HepG2 (cell line): Measurements from ENCODE around the gene DPY30. TPM values are rescaled to one million over a fixed set of nuclear protein-coding genes. Genes with fewer than 3 reads are reported as not detected.
A peak's percentile ranks its signal among the peaks of the same experiment; 100 is the strongest.

Experiments
- ATF1 ChIP-seq: IDR thresholded peaks from 2 replicates; pipeline ENCODE4 v1.6.1; 2016; ENCODE audit warnings: mild to moderate bottlenecking, control low read depth
- CBX2 ChIP-seq, 2 experiments: fragments of 200-600 bp in 1 of 2; sonication (generic); formaldehyde crosslinking in 1 of 2; IDR thresholded peaks; 2 replicates each; pipeline versions ENCODE4 v1.7.0 to v1.8.1; 2018 to 2022; ENCODE audit warnings: low read depth in 2 of 2, low read length in 1 of 2, mild to moderate bottlenecking in 1 of 2, missing genetic modification reagents in 1 of 2
- CTCF ChIP-seq: sonication (generic); formaldehyde crosslinking; IDR thresholded peaks from 2 replicates; pipeline ENCODE4 v1.5.0; 2020; ENCODE audit warnings: mild to moderate bottlenecking, missing genetic modification reagents, moderate library complexity
- FOXP1 ChIP-seq, 2 experiments: fragments of 450-650 bp in 1 of 2; IDR thresholded peaks; 2 replicates each; pipeline ENCODE4 v1.6.1; 2017 to 2018; ENCODE audit warnings: antibody characterized with exemption in 1 of 2
- HNRNPH1 ChIP-seq: fragments of 200-400 bp; formaldehyde crosslinking; optimal IDR thresholded peaks from 2 replicates; pipeline ENCODE3; 2017; ENCODE audit warnings: mild to moderate bottlenecking, low read depth, low read length
- MXD1 ChIP-seq: sonication (generic); formaldehyde crosslinking; IDR thresholded peaks from 2 replicates; pipeline ENCODE4 v1.4.0; 2020; ENCODE audit warnings: mild to moderate bottlenecking, missing genetic modification reagents
- NFE2L1 ChIP-seq: sonication (generic); formaldehyde crosslinking; IDR thresholded peaks from 2 replicates; pipeline ENCODE4 v1.4.0; 2020; ENCODE audit warnings: missing genetic modification reagents, mild to moderate bottlenecking, borderline replicate concordance
- NR0B2 ChIP-seq: sonication (generic); formaldehyde crosslinking; IDR thresholded peaks from 2 replicates; pipeline ENCODE4 v1.4.0; 2020; ENCODE audit warnings: mild to moderate bottlenecking, missing genetic modification reagents
- PCBP1 ChIP-seq: fragments of 200-400 bp; formaldehyde crosslinking; IDR thresholded peaks from 2 replicates; pipeline ENCODE4 v1.6.1; 2017; ENCODE audit warnings: mild to moderate bottlenecking, low read depth, low read length, borderline replicate concordance
- POLR2AphosphoS5 ChIP-seq: IDR thresholded peaks from 2 replicates; pipeline ENCODE4 v1.6.1; 2012; ENCODE audit warnings: low read depth, low read length
- PRDM10 ChIP-seq: sonication (generic); formaldehyde crosslinking; IDR thresholded peaks from 2 replicates; pipeline ENCODE4 v1.4.0; 2020; ENCODE audit warnings: low read depth, missing genetic modification reagents
- SRF ChIP-seq: IDR thresholded peaks from 2 replicates; pipeline ENCODE4 v1.6.1; 2011; ENCODE audit warnings: mild to moderate bottlenecking, low read depth, low read length, moderate library complexity
- TFDP2 ChIP-seq: sonication (generic); formaldehyde crosslinking; IDR thresholded peaks from 2 replicates; pipeline ENCODE4 v1.4.0; 2020; ENCODE audit warnings: missing genetic modification reagents
- XBP1 ChIP-seq: sonication (generic); formaldehyde crosslinking; IDR thresholded peaks from 2 replicates; pipeline ENCODE4 v1.5.0; 2020; ENCODE audit warnings: missing genetic modification reagents
- ZNF317 ChIP-seq: sonication (generic); formaldehyde crosslinking; IDR thresholded peaks from 2 replicates; pipeline ENCODE4 v1.5.0; 2020; ENCODE audit warnings: mild to moderate bottlenecking, missing genetic modification reagents
- ZNF350 ChIP-seq: sonication (generic); formaldehyde crosslinking; IDR thresholded peaks from 2 replicates; pipeline ENCODE4 v1.4.0; 2020; ENCODE audit warnings: mild to moderate bottlenecking, low read depth, missing genetic modification reagents, borderline replicate concordance
- ZNF414 ChIP-seq: sonication (generic); formaldehyde crosslinking; IDR thresholded peaks from 2 replicates; pipeline ENCODE4 v1.5.0; 2020; ENCODE audit warnings: missing genetic modification reagents
- ZNF777 ChIP-seq: sonication (generic); formaldehyde crosslinking; IDR thresholded peaks from 2 replicates; pipeline ENCODE4 v1.4.0; 2020; ENCODE audit warnings: missing genetic modification reagents
- ZNF841 ChIP-seq: sonication (generic); formaldehyde crosslinking; IDR thresholded peaks from 2 replicates; pipeline ENCODE4 v1.8.1; 2023; ENCODE audit warnings: missing genetic modification reagents, borderline replicate concordance
- ZSCAN21 ChIP-seq: sonication (generic); formaldehyde crosslinking; IDR thresholded peaks from 2 replicates; pipeline ENCODE4 v1.8.0; 2022; ENCODE audit warnings: mild to moderate bottlenecking, missing genetic modification reagents, moderate library complexity, borderline replicate concordance
- polyA plus RNA-seq, 8 experiments: library from polyadenylated mRNA; depleted of rRNA in 3 of 8; stranded (reverse) in 7 of 8; unstranded in 1 of 8; fragments of >200 nt; fragmentation: Illumina TruSeq in 4 of 8; extraction: Trizol in 4 of 8; gene quantifications; 2 replicates each; pipeline versions ENCODE4 v1.2.1 to v1.2.3, GENCODE V29; 2011 to 2016; ENCODE audit warnings: low read depth in 4 of 8, missing spikeins in 1 of 8, mixed read lengths in 1 of 8; ENCODE audit not compliant: insufficient read depth in 1 of 8
- total RNA-seq, 5 experiments: library from RNA; depleted of rRNA; stranded (reverse); fragments of >200 nt; fragmentation: Illumina TruSeq; extraction: Trizol; gene quantifications; 2 replicates each; pipeline ENCODE4 v1.2.3, GENCODE V29; 2016; ENCODE audit warnings: low read depth in 1 of 5

The DPY30 gene
- total and polyA plus RNA-seq, 2 of the 13 experiments (the other 11 are each of a cell fraction or from before 2014, with no cell fraction given) = 98.1 to 118 TPM

GRCh38 chr2:32039447-32040219 is at the start of gene DPY30 (continued):
- TF ChIP-seq PRDM10 = no peak
- peak; percentile 45; the same call in 1 of the 2 replicates for TF ChIP-seq SRF
- no peak for TF ChIP-seq ZNF777 (CRISPR knock-in tag)
- no peak for TF ChIP-seq CBX2 (IDR thresholded peaks at IDR 0.05; ENCODE audit: low read depth, low read length)
- no peak for TF ChIP-seq CBX2 (CRISPR knock-in tag; IDR thresholded peaks at IDR 0.05; ENCODE audit: low read depth)
- TF ChIP-seq ZNF350 (CRISPR knock-in tag) = peak; percentile 96
- TF ChIP-seq NR0B2 = peak; percentile 87
- TF ChIP-seq CTCF = peak; percentile 60
- no peak for TF ChIP-seq ZNF841
- 0 out of 2 replicates have a peak, but pooled peaks have one; percentile 51 for TF ChIP-seq ZNF414
- TF ChIP-seq XBP1 = 0 out of 2 replicates have a peak, but pooled peaks have one; percentile 79
- TF ChIP-seq FOXP1 (IDR thresholded peaks at IDR 0.05) = no peak
- no peak for TF ChIP-seq FOXP1 (CRISPR knock-in tag; IDR thresholded peaks at IDR 0.05)
- TF ChIP-seq NFE2L1 = peak; percentile 81; the same call in 1 of the 2 replicates
- TF ChIP-seq POLR2AphosphoS5 = peak; percentile 99
- peak; percentile 48; the same call in 1 of the 2 replicates for TF ChIP-seq ZSCAN21 (CRISPR knock-in tag)
- peak; percentile 90 for TF ChIP-seq ZNF317 (CRISPR knock-in tag)
- TF ChIP-seq ATF1 (CRISPR knock-in tag) = no peak; the same call in 1 of the 2 replicates
- peak; percentile 92 for TF ChIP-seq TFDP2 (CRISPR knock-in tag)
- TF ChIP-seq PCBP1 = no peak
- peak; percentile 47 for TF ChIP-seq HNRNPH1
- peak; percentile 90 for TF ChIP-seq MXD1 (CRISPR knock-in tag)
